Stomach smooth muscle (tissue), 2 donors: ENCODE measurements around the gene TCTA.

ENCODE experiments used
- H3K27ac ChIP-seq: one replicate; pipeline ENCODE4 v1.7.0; 2013; ENCODE audit warnings: mild to moderate bottlenecking, low read length, inconsistent platforms
- H3K27me3 ChIP-seq, 2 donors: one replicate each; pipeline ENCODE4 v1.7.0; 2013; ENCODE audit warnings: low read length in 2 of 2; ENCODE audit not compliant: insufficient read depth in 2 of 2, control insufficient read depth in 1 of 2
- H3K36me3 ChIP-seq, 2 donors: one replicate each; pipeline ENCODE4 v1.7.0; 2013; ENCODE audit warnings: low read length in 2 of 2; ENCODE audit not compliant: control insufficient read depth in 2 of 2, insufficient read depth in 2 of 2
- H3K4me1 ChIP-seq: one replicate; pipeline ENCODE4 v1.7.0; 2013; ENCODE audit warnings: low read length; ENCODE audit not compliant: control insufficient read depth, insufficient read depth
- H3K4me3 ChIP-seq, 2 donors: one replicate each; pipeline ENCODE4 v1.7.0; 2013; ENCODE audit warnings: low read length in 2 of 2
- H3K9ac ChIP-seq, 2 donors: one replicate each; pipeline ENCODE4 v1.7.0; 2013; ENCODE audit warnings: low read length in 2 of 2, mild to moderate bottlenecking in 1 of 2
- H3K9me3 ChIP-seq, 2 donors: one replicate each; pipeline ENCODE4 v1.7.0; 2013; ENCODE audit warnings: low read length in 2 of 2; ENCODE audit not compliant: control insufficient read depth in 2 of 2
- donor health status: healthy.
- donor health status: Pancreatic carcinoma.

Gene TCTA

GRCh38 chr3:49422379-49423248 lies 10.4 kb downstream of the TCTA start, which contains the start of gene AMT:
Gene AMT (minus strand): TSS chr3:49422473. CDS start chr3:49422450, 23 bp downstream.
- Histone ChIP-seq H3K27me3 (no peaks in the 10 kb centered on the region), H3K4me3 (peak within 1 kb of the TSS; percentile 65 to 71), H3K9ac (peak within 1 kb of the TSS; percentile 20 to 64), H3K27ac (peak within 1 kb of the TSS; percentile 55), H3K9me3 (no peaks in the 10 kb centered on the region), H3K4me1 (peaks cover 24% of the 10 kb centered on the region), H3K36me3 (peaks cover 15 to 26% of the 10 kb centered on the region in 2 donors)

DNA sequence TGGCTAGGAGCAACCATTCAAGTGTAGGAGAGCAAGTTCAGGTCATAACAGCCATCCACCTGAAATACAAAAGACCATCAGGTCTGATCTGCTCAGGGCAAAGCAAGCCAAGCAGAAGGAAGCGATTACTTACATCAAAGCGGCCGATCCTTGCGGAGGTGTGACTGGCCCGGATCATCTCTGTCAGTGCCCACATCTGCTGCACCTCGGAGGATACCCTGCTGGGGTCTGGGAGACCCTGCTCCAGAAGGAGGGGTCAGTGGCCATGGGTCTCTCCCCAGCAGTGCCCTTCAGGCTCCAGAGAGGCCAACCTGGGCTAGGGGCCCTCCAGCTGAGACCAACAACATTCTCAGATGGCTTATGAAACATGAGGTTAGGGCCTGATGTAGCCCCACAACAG lies 12.6 kb downstream of the TCTA start:
- H3K4me3 ChIP-seq: no peak overlapping the region
- no peak overlapping the region for H3K27ac ChIP-seq
- H3K27me3 ChIP-seq: no peaks in the 10 kb centered on the region
- no peaks in the 10 kb centered on the region for H3K9me3 ChIP-seq
- H3K4me1 ChIP-seq: peaks cover 32% of the 10 kb centered on the region
- peaks cover 15 to 22% of the 10 kb centered on the region in 2 donors for H3K36me3 ChIP-seq
- H3K9ac ChIP-seq: no peak overlapping the region

DNA sequence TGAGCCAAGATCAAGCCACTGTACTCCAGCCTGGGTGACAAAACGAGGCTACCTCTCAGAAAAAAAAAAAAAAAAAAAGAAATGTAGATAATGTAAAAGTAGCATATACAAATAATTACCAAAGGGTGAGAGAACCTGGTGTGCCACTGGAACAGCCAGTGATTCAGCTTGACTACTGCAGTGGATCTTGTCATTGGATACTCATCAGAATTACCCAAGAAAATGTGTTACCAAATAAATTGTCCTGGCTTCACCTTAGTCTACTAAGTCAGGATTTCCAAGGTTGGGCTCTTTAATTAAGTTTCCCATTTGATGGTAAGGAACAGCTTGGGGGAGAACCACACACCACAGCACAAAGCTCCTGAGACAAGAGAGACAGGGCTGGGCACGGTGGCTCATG lies 15.4 kb downstream of the TCTA start:
- H3K27ac ChIP-seq: no peak overlapping the region
- H3K9ac ChIP-seq: no peak overlapping the region
- H3K36me3 ChIP-seq: peaks cover 15 to 19% of the 10 kb centered on the region in 2 donors

DNA sequence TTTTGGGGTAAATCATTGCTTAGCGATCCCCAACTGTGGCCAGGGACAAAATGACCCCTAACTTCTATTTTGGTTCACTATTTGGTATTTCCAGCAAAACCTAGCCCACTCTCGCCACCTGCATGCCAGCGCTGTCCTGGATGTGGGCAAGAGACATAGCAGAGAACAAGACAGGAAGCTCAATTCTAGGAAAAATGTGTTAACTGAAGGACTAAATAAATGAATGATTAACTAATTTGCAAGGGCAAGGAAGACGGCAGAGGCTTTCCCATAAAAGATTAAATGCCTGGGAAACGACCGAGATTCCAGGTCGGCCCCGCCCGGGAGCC lies 16.5 kb downstream of the TCTA start:
- H3K4me3 ChIP-seq: peak overlapping the region; percentile 83 to 88
- peak overlapping the region; percentile 86 for H3K27ac ChIP-seq
- no peaks in the 10 kb centered on the region for H3K9me3 ChIP-seq
- H3K36me3 ChIP-seq: peaks cover 15 to 19% of the 10 kb centered on the region in 2 donors
- H3K9ac ChIP-seq: peak overlapping the region; percentile 81 to 87
- H3K27me3 ChIP-seq: no peaks in the 10 kb centered on the region
- H3K4me1 ChIP-seq: peaks cover 11% of the 10 kb centered on the region

More for the DNA sequence above, 15.4 kb downstream of the TCTA start:
- Histone ChIP-seq H3K27me3 (no peaks in the 10 kb centered on the region), H3K9me3 (no peaks in the 10 kb centered on the region), H3K4me3 (no peak overlapping the region), H3K4me1 (peaks cover 17% of the 10 kb centered on the region)

- no peaks in the 10 kb centered on the region for H3K4me1 ChIP-seq
- H3K9me3 ChIP-seq: no peaks in the 10 kb centered on the region
- H3K9ac ChIP-seq: no peak overlapping the region
- H3K36me3 ChIP-seq: no peaks in the 10 kb centered on the region
- no peak overlapping the region for H3K27ac ChIP-seq
- H3K4me3 ChIP-seq: no peak overlapping the region
- no peaks in the 10 kb centered on the region for H3K27me3 ChIP-seq
These were observed 22.5 kb downstream of the TCTA start for GRCh38 chr3:49434731-49435130.

DNA sequence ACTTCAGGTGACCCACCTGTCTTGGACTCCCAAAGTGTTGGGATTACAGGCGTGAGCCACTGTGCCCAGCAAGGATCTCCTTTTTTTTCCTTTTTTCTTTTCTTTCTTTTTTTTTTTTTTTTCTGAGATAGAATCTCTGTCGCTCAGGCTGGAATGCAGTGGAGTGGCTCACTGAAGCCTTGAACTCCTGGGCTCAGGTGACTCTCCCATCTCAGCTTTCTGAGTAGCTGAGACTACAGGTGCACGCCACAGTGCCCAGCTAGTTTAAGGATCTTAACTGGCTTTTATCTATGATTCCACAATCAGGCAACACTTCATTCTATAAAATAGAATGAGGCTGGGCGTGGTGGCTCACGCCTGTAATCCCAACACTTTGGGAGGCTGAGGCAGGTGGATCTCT lies 33.2 kb downstream of the TCTA start:
- Histone ChIP-seq H3K4me1 (peaks cover 10% of the 10 kb centered on the region), H3K36me3 (no peaks in the 10 kb centered on the region), H3K9me3 (no peaks in the 10 kb centered on the region), H3K27me3 (no peaks in the 10 kb centered on the region), H3K9ac (no peak overlapping the region), H3K27ac (no peak overlapping the region), H3K4me3 (no peak overlapping the region)

DNA sequence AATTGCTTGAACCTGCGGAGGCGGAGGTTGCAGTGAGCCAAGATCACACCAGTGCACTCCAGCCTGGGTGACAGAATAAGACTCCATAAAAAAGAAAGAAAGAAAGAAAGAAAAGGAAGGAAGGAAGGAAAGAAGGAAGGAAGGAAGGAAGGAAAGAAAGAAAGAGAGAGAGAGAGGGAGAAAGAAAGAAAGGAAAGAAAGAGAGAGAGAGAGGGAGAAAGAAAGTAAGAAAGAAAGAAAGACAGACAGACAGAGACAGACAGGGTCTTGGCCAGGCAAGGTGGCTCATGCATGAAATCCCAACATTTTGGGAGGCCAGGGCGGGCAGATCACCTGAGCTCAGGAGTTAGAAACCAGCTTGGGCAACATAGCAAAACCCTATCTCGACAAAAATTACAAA lies 41.4 kb downstream of the TCTA start:
- H3K4me1 ChIP-seq: peaks cover 9% of the 10 kb centered on the region
- no peaks in the 10 kb centered on the region for H3K36me3 ChIP-seq
- H3K9me3 ChIP-seq: no peaks in the 10 kb centered on the region
- H3K4me3 ChIP-seq: no peak overlapping the region
- H3K27me3 ChIP-seq: no peaks in the 10 kb centered on the region
- H3K27ac ChIP-seq: no peak overlapping the region
- H3K9ac ChIP-seq: no peak overlapping the region

DNA sequence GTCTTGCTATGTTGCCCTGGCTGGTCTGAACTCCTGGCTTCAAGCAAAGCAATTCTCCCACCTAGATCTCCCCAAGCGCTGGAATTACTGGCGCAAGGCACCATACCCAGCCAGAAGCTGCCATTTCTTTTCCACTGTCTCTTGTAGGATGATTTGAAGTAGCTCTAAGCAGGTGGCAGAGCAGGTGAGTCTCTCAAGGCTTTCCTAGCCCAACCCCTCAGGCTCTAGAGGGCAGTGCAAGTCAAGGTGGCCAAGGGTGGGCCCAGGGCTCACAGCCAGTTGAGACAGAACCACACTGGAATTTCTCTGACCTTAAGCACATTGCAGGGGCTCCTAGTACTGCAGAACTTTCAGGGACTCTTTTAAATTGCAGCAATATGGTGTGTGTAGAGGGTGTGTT lies 42.2 kb downstream of the TCTA start:
- H3K27me3 ChIP-seq: no peaks in the 10 kb centered on the region
- peaks cover 5% of the 10 kb centered on the region for H3K4me1 ChIP-seq
- no peaks in the 10 kb centered on the region for H3K36me3 ChIP-seq
- no peak overlapping the region for H3K4me3 ChIP-seq
- peak overlapping the region in 1 of 2 donors; percentile 21 for H3K9ac ChIP-seq
- H3K9me3 ChIP-seq: no peaks in the 10 kb centered on the region
- H3K27ac ChIP-seq: no peak overlapping the region

GRCh38 chr3:49454898-49455681 lies 42.9 kb downstream of the TCTA start:
- peak overlapping the region; percentile 21 to 33 for H3K9ac ChIP-seq
- no peaks in the 10 kb centered on the region for H3K36me3 ChIP-seq
- no peaks in the 10 kb centered on the region for H3K27me3 ChIP-seq
- no peak overlapping the region for H3K27ac ChIP-seq
- no peaks in the 10 kb centered on the region for H3K9me3 ChIP-seq
- H3K4me3 ChIP-seq: no peak overlapping the region
- peaks cover 5% of the 10 kb centered on the region for H3K4me1 ChIP-seq

GRCh38 chr3:49456466-49456865 lies 44.2 kb downstream of the TCTA start:
- Histone ChIP-seq H3K4me3 (no peak overlapping the region), H3K4me1 (peaks cover 12% of the 10 kb centered on the region), H3K36me3 (no peaks in the 10 kb centered on the region), H3K9me3 (no peaks in the 10 kb centered on the region), H3K9ac (no peak overlapping the region), H3K27me3 (no peaks in the 10 kb centered on the region), H3K27ac (no peak overlapping the region)
